Transverse colon (tissue), 4 donors: ENCODE results near the gene ADGRG4.

Experiments
- CTCF ChIP-seq, 5 experiments: fragments of 200-600 bp in 3 of 5; fragments of 450-650 bp in 2 of 5; sonication (generic) in 3 of 5; IDR thresholded peaks; 1 replicate in 2 of 5; 2 replicates in 3 of 5; pipeline ENCODE4 v1.5.1; 2016 to 2017; ENCODE audit warnings: antibody characterized with exemption in 5 of 5, inconsistent platforms in 3 of 5, mild to moderate bottlenecking in 2 of 5, moderate library complexity in 1 of 5
- EP300 ChIP-seq: sonication (generic); formaldehyde crosslinking; IDR thresholded peaks from one replicate; pipeline ENCODE4 v1.6.1; 2017; ENCODE audit warnings: antibody characterized with exemption, low read depth
- POLR2A ChIP-seq: fragments of 450-650 bp; IDR thresholded peaks from one replicate; pipeline ENCODE4 v1.6.1; 2016; ENCODE audit warnings: antibody characterized with exemption, mild to moderate bottlenecking, moderate library complexity
- POLR2AphosphoS5 ChIP-seq, 3 donors: sonication (generic); formaldehyde crosslinking; IDR thresholded peaks; one replicate each; pipeline ENCODE4 v1.6.1; 2016; ENCODE audit warnings: antibody characterized with exemption in 3 of 3

- no peak for TF ChIP-seq POLR2A
- no peak for TF ChIP-seq CTCF (IDR thresholded peaks at IDR 0.05)
- TF ChIP-seq POLR2AphosphoS5 (IDR thresholded peaks at IDR 0.05) = no peak
- no peak for TF ChIP-seq EP300
Observed at GRCh38 chrX:136450050-136450830, 149.5 kb downstream of the ADGRG4 start.
